MCF 10A (cell line): ENCODE measurements around the gene PTRH1. TPM values are rescaled to one million over a fixed set of nuclear protein-coding genes. Genes with fewer than 3 reads are reported as not detected.

Source experiments
- BruUV-seq: library from RNA; stranded (reverse); fragments of 400-500 nt; replicated peaks from 2 replicates; lab custom pipeline; 2021; lab: Mats Ljungman, UMichigan
- CTCF ChIA-PET: fragments of 300-600 bp; sonication (Branson Sonifier 250); formaldehyde crosslinking; extraction: SDS; loops from one replicate; lab custom pipeline; 2021; ENCODE audit warnings: antibody characterized with exemption, inconsistent platforms; lab: Yijun Ruan, JAX
- POLR2A ChIA-PET: fragments of 300-600, 350-650 bp; sonication (Branson Sonifier 250); formaldehyde crosslinking; extraction: SDS; loops from one replicate; lab custom pipeline; 2020; ENCODE audit warnings: antibody characterized with exemption, inconsistent platforms; lab: Yijun Ruan, JAX
- DNase-seq: peaks from one replicate; pipeline ENCODE4 v3.0.0-alpha.2; 2018; ENCODE audit not compliant: unreplicated experiment
- H3K27ac Mint-ChIP-seq: one replicate; pipeline ENCODE4 v1.8.0; 2022; ENCODE audit warnings: mild to moderate bottlenecking, low read depth, mixed read lengths; ENCODE audit not compliant: unreplicated experiment
- H3K27me3 Mint-ChIP-seq: one replicate; pipeline ENCODE4 v1.8.0; 2022; ENCODE audit warnings: mixed read lengths; ENCODE audit not compliant: insufficient read depth, unreplicated experiment
- H3K36me3 Mint-ChIP-seq: one replicate; pipeline ENCODE4 v1.8.0; 2022; ENCODE audit warnings: mild to moderate bottlenecking, moderate library complexity, mixed read lengths; ENCODE audit not compliant: insufficient read depth, unreplicated experiment
- H3K4me1 Mint-ChIP-seq: one replicate; pipeline ENCODE4 v1.8.0; 2022; ENCODE audit warnings: mixed read lengths; ENCODE audit not compliant: insufficient read depth, unreplicated experiment
- H3K4me3 Mint-ChIP-seq: one replicate; pipeline ENCODE4 v1.8.0; 2022; ENCODE audit warnings: mild to moderate bottlenecking, moderate library complexity, mixed read lengths; ENCODE audit not compliant: unreplicated experiment
- H3K9me3 Mint-ChIP-seq: one replicate; pipeline ENCODE4 v1.8.0; 2022; ENCODE audit warnings: mixed read lengths; ENCODE audit not compliant: unreplicated experiment
- CTCF ChIP-seq: fragments of 200-600 bp; IDR thresholded peaks from one replicate; pipeline ENCODE4 v1.8.0; 2022; ENCODE audit warnings: antibody characterized with exemption, mild to moderate bottlenecking; ENCODE audit not compliant: unreplicated experiment
- intact Hi-C: fragments of 100-400 bp; cut with micrococcal nuclease; formaldehyde crosslinking; loops from 2 replicates; pipeline ENCODE4 v1.14.1; 2022
- total RNA-seq: library from RNA; stranded (reverse); gene quantifications from 2 replicates; pipeline ENCODE4 v1.2.3, GENCODE V29; 2022

Gene PTRH1
- total RNA-seq, 1 experiment from 2014 or later: 35.2 TPM

- no peak overlapping the region for H3K27ac Mint-ChIP-seq
- POLR2A ChIA-PET: interaction anchor here (1.0 kb wide), 1 partner anchor 26 kb away, joined by 3 read pairs; the partner anchor contains the start of gene TOR2A
- CTCF ChIA-PET: no interaction called here
- no peaks in the 10 kb centered on the region for H3K4me1 Mint-ChIP-seq
- no peaks in the 10 kb centered on the region for H3K9me3 Mint-ChIP-seq
- BruUV-seq: no TSS peak
- intact Hi-C loops: no loop called here
- TF ChIP-seq CTCF: no peak
- no peak for DNase-seq
- no peaks in the 10 kb centered on the region for H3K36me3 Mint-ChIP-seq
- H3K27me3 Mint-ChIP-seq: no peaks in the 10 kb centered on the region
- no peak overlapping the region for H3K4me3 Mint-ChIP-seq
Observed at GRCh38 chr9:127708952-127709587, 6.4 kb downstream of the PTRH1 start.

- POLR2A ChIA-PET: interaction anchor here (0.7 kb wide), 1 partner anchor 251 kb away, joined by 3 read pairs; no protein-coding TSS in a partner anchor
- no peaks in the 10 kb centered on the region for H3K9me3 Mint-ChIP-seq
- H3K27me3 Mint-ChIP-seq: no peaks in the 10 kb centered on the region
- intact Hi-C loops: loop anchor here (1.0 kb wide), 1 partner anchor 27 kb away; no protein-coding TSS in a partner anchor
- no peak overlapping the region for H3K4me3 Mint-ChIP-seq
- DNase-seq: peak; percentile 38
- H3K36me3 Mint-ChIP-seq: no peaks in the 10 kb centered on the region
- H3K4me1 Mint-ChIP-seq: no peaks in the 10 kb centered on the region
- TF ChIP-seq CTCF: no peak
- BruUV-seq: no TSS peak
- H3K27ac Mint-ChIP-seq: no peak overlapping the region
- CTCF ChIA-PET: no interaction called here
Observed at GRCh38 chr9:127707766-127708165, 7.7 kb downstream of the PTRH1 start.

GRCh38 chr9:127706836-127707241 lies 8.6 kb downstream of the PTRH1 start, which contains the start of gene CFAP157:
Gene CFAP157 (plus strand): TSS chr9:127706988. CDS start chr9:127707032, 44 bp downstream.
- peak; percentile 4 for DNase-seq
- ChIA-PET CTCF (no interaction called here), POLR2A (interaction anchor here (0.6 to 1.0 kb wide), 2 partner anchors 9 to 94 kb away, joined by 3 to 4 read pairs; partner anchors contain the start of gene PTRH1)
- BruUV-seq: no TSS peak
- TF ChIP-seq CTCF: no peak
- Mint-ChIP-seq H3K4me3 (no peak within 1 kb of the TSS), H3K27me3 (no peaks in the 10 kb centered on the region), H3K36me3 (no peaks in the 10 kb centered on the region), H3K9me3 (no peaks in the 10 kb centered on the region), H3K27ac (no peak within 1 kb of the TSS), H3K4me1 (no peaks in the 10 kb centered on the region)
- intact Hi-C loops: loop anchor here (1.0 kb wide), 1 partner anchor 27 kb away; no protein-coding TSS in a partner anchor

DNA sequence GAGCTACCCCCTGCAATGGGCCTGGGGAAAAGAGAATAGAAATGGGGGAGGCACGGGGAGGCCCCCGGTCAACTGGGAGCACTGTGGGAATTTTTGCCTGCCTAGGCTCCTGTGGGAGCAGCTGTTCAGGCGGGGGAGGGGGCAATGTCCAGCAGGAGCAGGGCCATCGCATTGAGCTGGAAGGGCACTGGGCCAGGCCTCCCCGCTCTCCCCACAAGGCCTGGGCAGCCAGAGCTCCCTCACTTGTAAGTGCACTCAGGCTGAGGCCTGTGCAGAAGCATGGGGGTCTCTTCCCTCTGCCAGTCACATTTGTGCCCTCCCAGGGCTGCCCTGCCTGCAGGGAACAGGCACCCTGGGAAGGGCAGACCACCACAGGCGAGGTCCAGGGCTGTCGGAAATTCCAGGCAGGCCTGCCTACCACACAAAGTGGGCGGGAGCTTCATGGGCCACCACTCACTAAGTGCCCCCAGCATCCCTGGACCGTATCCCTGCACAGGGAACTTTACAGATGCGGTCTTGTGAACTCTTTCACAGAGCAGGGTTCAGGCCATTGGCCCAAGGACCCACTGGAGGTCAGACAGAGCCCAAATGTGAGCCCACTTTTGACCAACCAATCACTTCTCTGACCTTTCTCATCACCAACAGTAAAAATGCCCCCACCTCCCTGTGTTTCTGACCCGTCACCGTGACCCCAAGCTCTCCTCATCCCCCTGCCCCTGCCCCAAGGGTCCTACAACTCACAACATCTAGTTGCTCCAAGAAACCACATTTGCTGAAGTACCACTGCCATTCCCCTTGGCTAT lies 9.7 kb downstream of the PTRH1 start:
- no peaks in the 10 kb centered on the region for H3K9me3 Mint-ChIP-seq
- H3K27me3 Mint-ChIP-seq: no peaks in the 10 kb centered on the region
- no peak overlapping the region for H3K27ac Mint-ChIP-seq
- intact Hi-C loops: no loop called here
- TF ChIP-seq CTCF: no peak
- H3K4me3 Mint-ChIP-seq: no peak overlapping the region
- no peak for DNase-seq
- POLR2A ChIA-PET: interaction anchor here (0.9 to 1.0 kb wide), 2 partner anchors 12 to 93 kb away, joined by 4 read pairs; no protein-coding TSS in a partner anchor
- H3K36me3 Mint-ChIP-seq: peaks cover 4% of the 10 kb centered on the region
- CTCF ChIA-PET: interaction anchor here (0.5 kb wide), 1 partner anchor 638 kb away, joined by 3 read pairs; no protein-coding TSS in a partner anchor
- no peaks in the 10 kb centered on the region for H3K4me1 Mint-ChIP-seq
- no TSS peak for BruUV-seq
